Kasumi-1 (cell line): ENCODE results near the gene SERPINF2.
A peak's percentile ranks its signal among the peaks of the same experiment; 100 is the strongest.
"Not testable (repeated sequence)": the region's sequence is repeated elsewhere in the genome, so short reads cannot be mapped to it uniquely, and the experiment has no call there.

Source experiments
- DNase-seq, 2 experiments: peaks; one replicate each; lab custom pipeline; 2025; lab: John Stamatoyannopoulos, UW

The SERPINF2 gene

GRCh38 chr17:1762901-1763898 lies 20.5 kb downstream of the SERPINF2 start:
- no peak for DNase-seq

DNA sequence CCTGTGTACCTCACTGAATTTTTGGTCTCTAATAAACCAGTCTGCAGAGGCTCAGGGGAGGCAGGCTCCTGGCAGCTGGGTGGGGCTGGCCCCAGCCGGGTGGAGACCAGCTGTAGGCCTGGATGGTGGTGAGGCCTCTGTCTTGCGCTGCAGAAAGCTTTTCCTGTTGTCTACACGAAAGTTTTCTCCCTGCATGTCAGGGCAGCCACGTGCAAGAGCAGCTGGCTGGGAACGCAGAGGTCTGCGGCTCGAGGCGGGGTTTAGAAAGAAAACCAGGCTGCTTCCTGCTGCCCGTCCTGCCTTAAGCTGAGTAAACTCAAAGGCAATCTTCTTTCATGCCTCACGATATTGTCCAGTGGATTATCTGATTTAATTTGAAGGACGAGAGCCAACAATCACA lies 21.6 kb downstream of the SERPINF2 start:
- peak; percentile 51 to 71 for DNase-seq

GRCh38 chr17:1764705-1765104 lies 22.0 kb downstream of the SERPINF2 start:
- DNase-seq, result not testable (repeated sequence)

DNA sequence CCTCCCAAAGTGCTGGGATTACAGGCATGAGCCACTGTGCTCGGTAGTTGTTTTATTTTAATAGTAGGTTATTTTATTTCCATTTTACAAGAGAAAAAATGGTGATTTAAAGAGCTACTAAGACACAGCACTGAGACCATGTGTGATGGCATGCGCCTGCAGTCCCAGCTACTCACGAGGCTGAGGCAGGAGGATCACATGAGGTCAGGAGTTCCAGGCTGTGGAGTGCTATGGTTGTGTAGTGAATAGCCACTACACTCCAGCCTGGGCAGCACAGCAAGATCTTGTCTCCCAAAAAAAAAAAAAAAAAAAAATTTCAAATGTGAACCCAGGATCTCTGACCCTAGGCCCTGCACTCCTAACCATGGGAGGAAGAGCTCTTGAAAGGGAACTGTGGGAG lies 22.9 kb downstream of the SERPINF2 start:
- no peak for DNase-seq

DNA sequence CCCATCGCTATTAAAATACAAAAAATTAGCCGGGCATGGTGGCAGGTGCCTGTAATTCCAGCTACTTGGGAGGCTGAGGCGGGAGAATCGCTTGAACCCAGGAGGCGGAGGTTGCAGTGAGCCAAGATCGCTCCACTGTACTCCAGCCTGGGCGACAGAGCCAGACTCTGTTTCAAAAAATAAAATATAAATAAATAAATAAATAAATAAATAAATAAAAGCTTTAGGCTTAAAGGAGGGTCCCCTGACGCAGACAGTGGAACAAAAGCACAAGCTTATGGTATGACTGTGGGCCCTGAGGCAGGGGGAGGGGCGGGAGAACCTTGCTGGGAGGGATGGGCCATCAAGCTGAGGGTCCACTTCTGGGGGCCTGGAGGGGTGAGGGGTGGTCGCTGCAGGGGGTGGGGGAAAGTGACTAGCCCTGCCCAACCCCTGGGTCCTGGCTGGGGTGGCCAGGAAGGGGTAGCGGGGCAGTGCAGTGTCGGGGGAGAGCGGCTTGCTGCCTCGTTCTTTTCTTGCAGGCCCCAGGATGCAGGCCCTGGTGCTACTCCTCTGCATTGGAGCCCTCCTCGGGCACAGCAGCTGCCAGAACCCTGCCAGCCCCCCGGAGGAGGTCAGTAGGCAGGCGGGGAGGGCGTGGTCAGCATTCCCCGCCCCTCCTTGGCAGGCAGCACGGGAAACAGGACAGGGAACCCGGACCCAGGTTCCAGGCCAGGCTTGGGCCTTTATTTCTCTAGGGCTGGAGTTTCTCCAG lies 23.9 kb downstream of the SERPINF2 start:
- DNase-seq, result no peak

GRCh38 chr17:1767358-1767757 lies 24.7 kb downstream of the SERPINF2 start:
- DNase-seq, result no peak

- DNase-seq, result no peak
Observed at GRCh38 chr17:1769822-1770477, 27.3 kb downstream of the SERPINF2 start.

- not testable (repeated sequence) for DNase-seq
Observed at GRCh38 chr17:1773000-1773695, 30.5 kb downstream of the SERPINF2 start.

DNA sequence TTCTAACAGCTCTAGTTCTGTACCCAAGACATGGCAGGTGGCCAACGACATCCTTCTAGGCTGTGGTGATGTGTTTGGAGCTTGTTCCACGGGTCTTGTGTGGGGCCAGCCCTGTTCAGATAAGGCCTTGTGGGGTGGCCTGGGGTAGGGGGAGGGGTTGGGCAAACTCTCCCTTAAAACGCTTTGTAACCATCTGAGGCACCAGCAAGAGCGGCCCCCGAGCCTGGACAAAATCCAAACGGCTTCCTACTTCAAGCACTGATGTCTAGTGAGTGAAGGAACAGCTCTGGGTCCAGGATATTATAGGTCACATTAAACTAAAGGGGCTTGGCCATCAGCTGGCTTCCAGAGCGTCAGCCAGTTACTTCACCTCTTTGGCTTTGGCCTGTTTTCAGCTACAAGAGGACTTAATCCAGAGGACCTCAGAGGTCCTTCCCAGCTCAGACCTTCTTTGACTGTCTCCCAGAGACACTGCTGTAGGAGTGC lies 31.1 kb downstream of the SERPINF2 start:
- no peak for DNase-seq

- no peak for DNase-seq
Observed at GRCh38 chr17:1774390-1775176, 31.9 kb downstream of the SERPINF2 start.

GRCh38 chr17:1776328-1776727 lies 33.7 kb downstream of the SERPINF2 start:
- DNase-seq, result no peak

DNA sequence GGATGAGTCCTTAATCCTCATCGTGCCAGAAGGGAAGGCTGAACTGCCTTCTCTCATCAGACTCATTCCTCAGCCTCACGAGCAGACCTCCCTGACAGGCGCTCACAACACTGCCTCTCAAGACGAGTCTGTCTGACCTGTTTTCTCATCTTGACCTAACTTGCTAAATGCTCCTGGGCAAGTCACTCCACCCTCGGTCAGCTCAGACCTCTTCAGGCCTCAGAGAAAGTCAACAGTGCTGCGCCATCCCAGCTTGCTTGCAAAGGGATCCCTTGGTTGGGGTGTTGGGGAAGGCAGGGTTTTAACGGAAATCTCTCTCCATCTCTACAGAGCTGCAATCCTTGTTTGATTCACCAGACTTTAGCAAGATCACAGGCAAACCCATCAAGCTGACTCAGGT lies 34.2 kb downstream of the SERPINF2 start:
- DNase-seq, result no peak

DNA sequence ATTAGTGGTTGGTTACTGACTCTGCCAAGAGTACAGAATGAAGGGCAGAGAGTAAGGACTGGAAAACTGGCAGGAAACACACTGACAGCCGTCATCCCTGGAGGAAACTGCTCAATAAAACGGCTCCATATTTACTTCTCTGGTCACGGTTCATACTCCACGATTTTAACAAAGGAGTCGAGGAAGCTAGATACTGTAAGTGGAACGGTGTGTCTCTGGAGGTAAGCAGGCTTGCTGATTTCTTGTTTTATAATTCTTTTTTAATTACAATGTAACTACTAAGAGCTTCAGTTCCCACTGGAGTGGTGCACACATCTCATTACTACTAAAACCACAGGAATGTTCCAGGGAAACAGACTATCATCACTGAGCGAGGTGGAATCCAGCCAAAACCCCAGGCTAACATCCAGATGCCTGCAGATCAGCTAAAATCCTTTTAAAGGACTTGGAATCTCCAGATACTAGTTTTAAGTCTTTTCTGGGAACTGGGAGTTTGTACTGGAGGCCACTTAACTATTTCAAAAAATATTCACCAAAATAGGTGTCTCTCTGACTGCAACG lies 37.0 kb downstream of the SERPINF2 start:
- no peak for DNase-seq

- no peak for DNase-seq
Observed at GRCh38 chr17:1782171-1782567, 39.5 kb downstream of the SERPINF2 start.

- no peak for DNase-seq
Observed at GRCh38 chr17:1783271-1783670, 40.6 kb downstream of the SERPINF2 start.

GRCh38 chr17:1783834-1784611 lies 41.4 kb downstream of the SERPINF2 start:
- DNase-seq, result peak in 1 of 2 experiments; percentile 17

GRCh38 chr17:1785930-1786329 lies 43.3 kb downstream of the SERPINF2 start:
- DNase-seq, result no peak

DNA sequence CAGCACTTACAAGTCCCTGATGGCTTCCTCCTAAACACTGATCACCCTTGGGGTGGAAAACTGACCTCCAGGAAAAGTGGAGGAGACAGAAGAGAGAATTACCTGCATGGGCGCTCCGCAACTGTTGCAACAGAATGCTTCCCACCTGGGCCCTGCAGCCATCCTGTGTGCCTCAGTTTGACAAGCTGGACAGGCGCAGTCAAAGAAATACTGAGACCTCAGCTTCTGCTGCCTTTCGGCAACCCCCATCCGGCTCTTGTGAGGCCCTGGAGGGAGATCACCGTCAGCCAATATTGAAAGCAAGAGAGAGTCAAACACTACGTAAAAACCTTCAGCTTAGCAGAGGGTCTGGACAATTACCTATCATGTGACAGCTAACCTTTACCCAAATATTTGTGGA lies 44.0 kb downstream of the SERPINF2 start:
- DNase-seq, result no peak

DNA sequence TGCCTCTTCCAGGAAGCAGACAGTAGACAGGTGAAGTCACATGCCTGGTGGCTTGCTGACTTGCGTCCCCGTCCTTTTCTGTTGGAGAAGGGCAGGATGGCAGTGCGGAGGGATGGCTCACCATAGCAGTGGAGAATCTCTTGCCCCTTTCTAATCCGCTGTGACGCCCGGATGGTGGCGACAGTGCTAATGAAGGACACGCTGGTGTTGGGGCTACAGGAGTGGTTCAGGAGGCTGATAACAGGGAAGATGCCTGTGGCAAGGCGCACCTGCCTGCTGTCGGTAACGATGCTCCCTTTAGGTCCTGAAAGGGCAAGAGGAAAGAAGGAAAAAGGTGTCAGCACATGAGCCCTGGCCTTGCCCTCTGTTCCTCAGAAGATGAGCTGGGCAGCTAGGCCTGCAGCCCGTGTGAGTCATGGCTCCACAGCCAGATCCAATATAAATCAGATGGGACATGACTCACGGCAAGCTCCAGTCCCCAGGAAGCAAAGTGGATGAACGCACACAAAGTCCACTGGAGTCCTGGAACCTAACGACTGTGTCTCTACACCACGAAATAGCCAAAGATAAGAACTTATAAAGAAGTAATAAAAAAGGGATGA lies 44.7 kb downstream of the SERPINF2 start:
- DNase-seq, result no peak
